Activated CD4-positive, alpha-beta T cell treated with anti-CD3 and anti-CD28 coated beads, Interleukin-2, amount 50 U/mL, for 16 hours (primary cell): ENCODE measurements around the gene RNASEL.
"Not testable (repeated sequence)": the region's sequence is repeated elsewhere in the genome, so short reads cannot be mapped to it uniquely, and the experiment has no call there.

Experiments
- DNase-seq: peaks from one replicate; pipeline ENCODE4 v3.0.0-alpha.2; 2020

Gene RNASEL

GRCh38 chr1:182552527-182552926 lies 36.5 kb downstream of the RNASEL start:
- DNase-seq, result no peak

- DNase-seq, result no peak
These were observed 39.2 kb downstream of the RNASEL start for GRCh38 chr1:182549811-182550210.

DNA sequence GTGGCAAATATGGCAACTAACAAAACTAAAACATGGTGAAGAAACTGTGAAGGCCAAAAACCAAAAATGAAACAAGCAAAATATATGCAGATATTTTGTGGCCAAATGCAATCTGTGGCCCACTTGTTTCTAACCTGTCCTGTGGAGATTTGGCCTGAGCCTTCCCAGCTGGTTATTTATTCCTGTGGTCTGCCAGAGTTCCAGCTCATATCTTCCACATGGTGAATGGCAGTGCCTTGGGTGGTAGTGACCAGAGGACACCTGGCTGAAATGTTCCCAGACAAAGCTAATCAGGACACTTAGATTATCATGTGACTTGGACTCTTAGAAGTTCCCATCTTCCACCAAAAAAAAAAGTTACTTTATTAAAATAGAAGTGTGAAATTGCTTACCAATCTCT lies 39.7 kb downstream of the RNASEL start:
- DNase-seq, result no peak

- DNase-seq, result no peak
These were observed 55.2 kb downstream of the RNASEL start for GRCh38 chr1:182533896-182534295.

- DNase-seq, result not testable (repeated sequence)
These were observed 60.9 kb downstream of the RNASEL start for GRCh38 chr1:182528206-182528605.

- no peak for DNase-seq
These were observed 61.4 kb downstream of the RNASEL start for GRCh38 chr1:182527680-182528079.

GRCh38 chr1:182525342-182525741 lies 63.7 kb downstream of the RNASEL start:
- DNase-seq, result no peak
